Transverse colon (tissue), 4 donors: Measurements from ENCODE around the gene RHEX.

Experiments used
- EP300 ChIP-seq: sonication (generic); formaldehyde crosslinking; IDR thresholded peaks from one replicate; pipeline ENCODE4 v1.6.1; 2017; ENCODE audit warnings: antibody characterized with exemption, low read depth
- POLR2A ChIP-seq: fragments of 450-650 bp; IDR thresholded peaks from one replicate; pipeline ENCODE4 v1.6.1; 2016; ENCODE audit warnings: antibody characterized with exemption, mild to moderate bottlenecking, moderate library complexity
- POLR2AphosphoS5 ChIP-seq, 3 donors: sonication (generic); formaldehyde crosslinking; IDR thresholded peaks; one replicate each; pipeline ENCODE4 v1.6.1; 2016; ENCODE audit warnings: antibody characterized with exemption in 3 of 3
- TF ChIP-seq, protein P1 (sequence below), 5 experiments: fragments of 200-600 bp in 3 of 5; fragments of 450-650 bp in 2 of 5; sonication (generic) in 3 of 5; IDR thresholded peaks; 1 replicate in 2 of 5; 2 replicates in 3 of 5; pipeline ENCODE4 v1.5.1; 2016 to 2017; ENCODE audit warnings: antibody characterized with exemption in 5 of 5, inconsistent platforms in 3 of 5, mild to moderate bottlenecking in 2 of 5, moderate library complexity in 1 of 5

DNA sequence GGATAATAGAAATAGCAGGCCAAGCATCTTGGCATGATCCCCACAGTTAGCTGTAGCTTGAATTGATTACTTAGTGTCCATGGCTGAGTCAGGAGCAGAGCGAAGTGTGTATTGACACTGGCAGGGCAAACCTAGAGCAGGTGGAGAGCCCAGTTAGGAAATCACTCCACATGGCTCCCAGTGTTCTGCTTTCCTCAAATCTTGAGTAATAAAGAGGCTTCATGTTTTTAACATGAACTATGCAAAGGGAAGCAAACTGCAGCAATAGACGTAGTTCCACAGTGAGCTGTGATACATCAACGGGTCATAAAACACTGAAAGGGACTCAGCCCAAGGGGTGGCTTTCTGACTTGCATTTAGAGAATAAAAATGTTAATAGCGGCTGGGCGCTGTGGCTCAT is 28.9 kb downstream of the RHEX start:
- TF ChIP-seq, protein P1, sequence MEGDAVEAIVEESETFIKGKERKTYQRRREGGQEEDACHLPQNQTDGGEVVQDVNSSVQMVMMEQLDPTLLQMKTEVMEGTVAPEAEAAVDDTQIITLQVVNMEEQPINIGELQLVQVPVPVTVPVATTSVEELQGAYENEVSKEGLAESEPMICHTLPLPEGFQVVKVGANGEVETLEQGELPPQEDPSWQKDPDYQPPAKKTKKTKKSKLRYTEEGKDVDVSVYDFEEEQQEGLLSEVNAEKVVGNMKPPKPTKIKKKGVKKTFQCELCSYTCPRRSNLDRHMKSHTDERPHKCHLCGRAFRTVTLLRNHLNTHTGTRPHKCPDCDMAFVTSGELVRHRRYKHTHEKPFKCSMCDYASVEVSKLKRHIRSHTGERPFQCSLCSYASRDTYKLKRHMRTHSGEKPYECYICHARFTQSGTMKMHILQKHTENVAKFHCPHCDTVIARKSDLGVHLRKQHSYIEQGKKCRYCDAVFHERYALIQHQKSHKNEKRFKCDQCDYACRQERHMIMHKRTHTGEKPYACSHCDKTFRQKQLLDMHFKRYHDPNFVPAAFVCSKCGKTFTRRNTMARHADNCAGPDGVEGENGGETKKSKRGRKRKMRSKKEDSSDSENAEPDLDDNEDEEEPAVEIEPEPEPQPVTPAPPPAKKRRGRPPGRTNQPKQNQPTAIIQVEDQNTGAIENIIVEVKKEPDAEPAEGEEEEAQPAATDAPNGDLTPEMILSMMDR (IDR thresholded peaks at IDR 0.05): no peak
- TF ChIP-seq POLR2AphosphoS5 (IDR thresholded peaks at IDR 0.05) (no peak), POLR2A (no peak), EP300 (no peak)
